ENCODE measurements around the gene TRIM50. TPM values are rescaled to one million over a fixed set of nuclear protein-coding genes. Genes with fewer than 3 reads are reported as not detected.
"Not testable (repeated sequence)": the region's sequence is repeated elsewhere in the genome, so short reads cannot be mapped to it uniquely, and the experiment has no call there.

The TRIM50 gene
- polyA plus RNA-seq, 1 donor (not counting 4 experiments of a cell fraction or from before 2014, with no cell fraction given) = not detected

DNA sequence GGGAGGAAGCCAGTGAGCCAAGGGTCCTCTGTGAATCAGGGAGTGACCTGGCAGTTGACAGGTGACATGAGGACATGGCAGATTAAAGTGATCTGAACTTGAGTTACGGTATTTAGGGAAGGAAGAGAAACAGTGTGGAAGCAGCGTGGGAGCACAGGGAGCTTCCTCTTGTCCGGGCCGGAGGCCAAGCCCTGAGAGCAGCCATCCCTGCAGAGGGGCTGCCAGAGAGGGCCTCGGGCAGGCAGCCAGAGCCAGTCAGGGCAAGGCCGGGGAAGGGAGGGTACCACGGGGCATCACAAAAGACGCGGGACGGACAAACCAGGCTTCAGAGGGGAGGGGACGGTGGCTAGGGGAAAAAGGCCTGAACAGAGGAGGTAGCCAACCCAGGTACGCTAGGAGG, 28.1 kb downstream of the TRIM50 start:
- H3K79me2 ChIP-seq (ENCODE audit: control insufficient read depth, insufficient read depth, low read length); H3K27ac ChIP-seq (ENCODE audit: control insufficient read depth, insufficient read depth, low read length); DNase-seq (ENCODE audit: low read depth, low spot score); H2AFZ ChIP-seq (ENCODE audit: control insufficient read depth, low read length); H3K4me3 ChIP-seq (ENCODE audit: control insufficient read depth in 2 of 3, extremely low read depth in 1 of 3, insufficient read depth in 2 of 3, low read depth in 1 of 3, low read length in 3 of 3); H4K20me1 ChIP-seq (ENCODE audit: control insufficient read depth, extremely low read depth, insufficient read depth, low read length); H3K4me2 ChIP-seq (ENCODE audit: control insufficient read depth, extremely low read depth, insufficient read depth, low read depth, low read length); H3K9me1 ChIP-seq (ENCODE audit: control insufficient read depth, extremely low read depth, insufficient read depth, low read length); H3K36me3 ChIP-seq (ENCODE audit: control insufficient read depth in 2 of 2, extremely low read depth in 1 of 2, insufficient read depth in 2 of 2, low read length in 2 of 2); H3K4me1 ChIP-seq (ENCODE audit: control insufficient read depth, extremely low read depth, insufficient read depth, low read length); H3K9me3 ChIP-seq (ENCODE audit: control insufficient read depth, low read depth, low read length); H3K9ac ChIP-seq (ENCODE audit: control insufficient read depth, extremely low read depth, insufficient read depth, low read length); dilution Hi-C loops (cut with MboI; ENCODE audit: extremely low pct_ligation_motif_present, low sequenced_read_pairs); H3K27me3 ChIP-seq (ENCODE audit: control insufficient read depth, extremely low read depth, insufficient read depth, low read length); FAIRE-seq: not testable (repeated sequence)

DNA sequence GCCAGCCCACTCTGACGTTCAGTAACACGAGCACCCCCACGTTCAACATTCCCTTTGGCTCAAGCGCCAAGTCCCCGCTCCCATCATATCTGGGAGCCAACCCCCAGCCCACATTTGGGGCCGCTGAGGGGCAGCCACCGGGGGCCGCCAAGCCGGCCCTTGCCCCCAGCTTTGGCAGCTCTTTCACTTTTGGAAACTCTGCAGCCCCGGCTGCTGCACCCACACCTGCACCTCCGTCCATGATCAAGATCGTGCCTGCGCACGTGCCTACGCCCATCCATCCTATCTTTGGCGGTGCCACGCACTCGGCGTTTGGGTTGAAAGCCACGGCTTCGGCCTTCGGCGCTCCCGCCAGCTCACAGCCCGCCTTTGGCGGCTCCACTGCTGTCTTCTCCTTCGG, 30.2 kb downstream of the TRIM50 start:
- H3K4me1 ChIP-seq (ENCODE audit: control insufficient read depth, extremely low read depth, insufficient read depth, low read length); H3K9me1 ChIP-seq (ENCODE audit: control insufficient read depth, extremely low read depth, insufficient read depth, low read length); H2AFZ ChIP-seq (ENCODE audit: control insufficient read depth, low read length); H3K79me2 ChIP-seq (ENCODE audit: control insufficient read depth, insufficient read depth, low read length); H3K4me2 ChIP-seq (ENCODE audit: control insufficient read depth, extremely low read depth, insufficient read depth, low read depth, low read length); dilution Hi-C loops (cut with MboI; ENCODE audit: extremely low pct_ligation_motif_present, low sequenced_read_pairs); H3K27me3 ChIP-seq (ENCODE audit: control insufficient read depth, extremely low read depth, insufficient read depth, low read length); FAIRE-seq; DNase-seq (ENCODE audit: low read depth, low spot score); H3K4me3 ChIP-seq (ENCODE audit: control insufficient read depth in 2 of 3, extremely low read depth in 1 of 3, insufficient read depth in 2 of 3, low read depth in 1 of 3, low read length in 3 of 3); H3K36me3 ChIP-seq (ENCODE audit: control insufficient read depth in 2 of 2, extremely low read depth in 1 of 2, insufficient read depth in 2 of 2, low read length in 2 of 2); H3K9me3 ChIP-seq (ENCODE audit: control insufficient read depth, low read depth, low read length); H3K27ac ChIP-seq (ENCODE audit: control insufficient read depth, insufficient read depth, low read length); H3K9ac ChIP-seq (ENCODE audit: control insufficient read depth, extremely low read depth, insufficient read depth, low read length); H4K20me1 ChIP-seq (ENCODE audit: control insufficient read depth, extremely low read depth, insufficient read depth, low read length): not testable (repeated sequence)

DNA sequence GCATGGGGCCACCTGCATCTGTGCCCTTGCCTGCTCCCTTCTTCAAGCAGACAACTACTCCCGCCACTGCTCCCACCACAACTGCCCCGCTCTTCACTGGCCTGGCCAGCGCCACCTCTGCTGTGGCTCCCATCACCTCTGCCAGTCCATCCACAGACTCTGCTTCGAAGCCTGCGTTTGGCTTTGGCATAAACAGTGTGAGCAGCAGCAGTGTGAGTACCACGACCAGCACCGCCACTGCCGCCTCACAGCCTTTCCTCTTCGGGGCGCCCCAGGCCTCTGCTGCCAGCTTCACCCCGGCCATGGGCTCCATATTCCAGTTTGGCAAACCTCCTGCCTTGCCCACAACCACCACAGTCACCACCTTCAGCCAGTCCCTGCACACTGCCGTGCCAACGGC, 30.6 kb downstream of the TRIM50 start:
- H3K27ac ChIP-seq (ENCODE audit: control insufficient read depth, insufficient read depth, low read length); H3K9me1 ChIP-seq (ENCODE audit: control insufficient read depth, extremely low read depth, insufficient read depth, low read length); H3K36me3 ChIP-seq (ENCODE audit: control insufficient read depth in 2 of 2, extremely low read depth in 1 of 2, insufficient read depth in 2 of 2, low read length in 2 of 2); H3K9me3 ChIP-seq (ENCODE audit: control insufficient read depth, low read depth, low read length); H3K9ac ChIP-seq (ENCODE audit: control insufficient read depth, extremely low read depth, insufficient read depth, low read length); H3K4me3 ChIP-seq (ENCODE audit: control insufficient read depth in 2 of 3, extremely low read depth in 1 of 3, insufficient read depth in 2 of 3, low read depth in 1 of 3, low read length in 3 of 3); H3K4me2 ChIP-seq (ENCODE audit: control insufficient read depth, extremely low read depth, insufficient read depth, low read depth, low read length); dilution Hi-C loops (cut with MboI; ENCODE audit: extremely low pct_ligation_motif_present, low sequenced_read_pairs); FAIRE-seq; H2AFZ ChIP-seq (ENCODE audit: control insufficient read depth, low read length); H3K4me1 ChIP-seq (ENCODE audit: control insufficient read depth, extremely low read depth, insufficient read depth, low read length); H3K79me2 ChIP-seq (ENCODE audit: control insufficient read depth, insufficient read depth, low read length); DNase-seq (ENCODE audit: low read depth, low spot score); H3K27me3 ChIP-seq (ENCODE audit: control insufficient read depth, extremely low read depth, insufficient read depth, low read length); H4K20me1 ChIP-seq (ENCODE audit: control insufficient read depth, extremely low read depth, insufficient read depth, low read length): not testable (repeated sequence)

DNA sequence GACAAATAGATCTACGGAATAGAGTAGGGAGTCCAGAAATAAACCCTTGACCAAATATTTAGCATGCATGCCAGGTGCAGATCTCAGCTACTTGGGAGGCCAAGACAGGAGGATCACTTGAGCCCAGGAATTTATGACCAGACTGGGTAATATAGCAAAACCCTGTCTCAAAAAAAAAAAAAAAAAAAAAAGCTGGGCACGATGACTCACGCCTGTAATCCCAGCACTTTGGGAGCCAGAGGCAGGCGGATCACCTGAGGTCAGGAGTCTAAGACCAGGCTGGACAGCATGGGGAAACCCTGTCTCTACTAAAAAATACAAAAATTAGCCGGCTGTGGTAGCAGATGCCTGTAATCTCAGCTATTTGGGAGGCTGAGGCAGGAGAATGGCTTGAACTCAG, 50.7 kb downstream of the TRIM50 start:
- H3K4me2 ChIP-seq (ENCODE audit: control insufficient read depth, extremely low read depth, insufficient read depth, low read depth, low read length); H3K79me2 ChIP-seq (ENCODE audit: control insufficient read depth, insufficient read depth, low read length); H3K9me1 ChIP-seq (ENCODE audit: control insufficient read depth, extremely low read depth, insufficient read depth, low read length); DNase-seq (ENCODE audit: low read depth, low spot score); H3K4me3 ChIP-seq (ENCODE audit: control insufficient read depth in 2 of 3, extremely low read depth in 1 of 3, insufficient read depth in 2 of 3, low read depth in 1 of 3, low read length in 3 of 3); H3K9me3 ChIP-seq (ENCODE audit: control insufficient read depth, low read depth, low read length); dilution Hi-C loops (cut with MboI; ENCODE audit: extremely low pct_ligation_motif_present, low sequenced_read_pairs); H3K4me1 ChIP-seq (ENCODE audit: control insufficient read depth, extremely low read depth, insufficient read depth, low read length); H3K36me3 ChIP-seq (ENCODE audit: control insufficient read depth in 2 of 2, extremely low read depth in 1 of 2, insufficient read depth in 2 of 2, low read length in 2 of 2); FAIRE-seq; H4K20me1 ChIP-seq (ENCODE audit: control insufficient read depth, extremely low read depth, insufficient read depth, low read length); H3K27ac ChIP-seq (ENCODE audit: control insufficient read depth, insufficient read depth, low read length); H3K9ac ChIP-seq (ENCODE audit: control insufficient read depth, extremely low read depth, insufficient read depth, low read length); H2AFZ ChIP-seq (ENCODE audit: control insufficient read depth, low read length); H3K27me3 ChIP-seq (ENCODE audit: control insufficient read depth, extremely low read depth, insufficient read depth, low read length): not testable (repeated sequence)

DNA sequence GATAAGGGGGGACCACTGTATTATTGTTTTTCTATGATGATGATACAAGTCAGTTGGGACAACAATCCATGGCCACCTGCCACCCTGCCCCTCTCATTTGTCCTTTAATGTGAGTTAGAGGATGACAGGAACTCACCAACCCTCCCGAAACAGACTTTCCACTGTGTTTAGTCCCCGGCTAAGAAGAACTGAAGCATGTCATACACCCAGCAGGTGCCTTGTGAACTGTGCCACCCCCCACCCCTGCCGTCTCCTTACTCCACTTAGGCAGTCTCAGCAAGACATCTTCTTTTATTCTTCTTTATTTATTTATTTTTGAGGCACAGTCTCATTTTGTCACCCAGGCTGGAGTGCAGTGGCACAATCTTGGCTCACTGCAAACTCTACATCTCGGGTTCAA, 60.1 kb downstream of the TRIM50 start:
- H3K4me1 ChIP-seq (ENCODE audit: control insufficient read depth, extremely low read depth, insufficient read depth, low read length); H2AFZ ChIP-seq (ENCODE audit: control insufficient read depth, low read length); H3K79me2 ChIP-seq (ENCODE audit: control insufficient read depth, insufficient read depth, low read length); H3K9me3 ChIP-seq (ENCODE audit: control insufficient read depth, low read depth, low read length); H3K9ac ChIP-seq (ENCODE audit: control insufficient read depth, extremely low read depth, insufficient read depth, low read length); dilution Hi-C loops (cut with MboI; ENCODE audit: extremely low pct_ligation_motif_present, low sequenced_read_pairs); H3K4me3 ChIP-seq (ENCODE audit: control insufficient read depth in 2 of 3, extremely low read depth in 1 of 3, insufficient read depth in 2 of 3, low read depth in 1 of 3, low read length in 3 of 3); FAIRE-seq; H3K36me3 ChIP-seq (ENCODE audit: control insufficient read depth in 2 of 2, extremely low read depth in 1 of 2, insufficient read depth in 2 of 2, low read length in 2 of 2); H3K4me2 ChIP-seq (ENCODE audit: control insufficient read depth, extremely low read depth, insufficient read depth, low read depth, low read length); H4K20me1 ChIP-seq (ENCODE audit: control insufficient read depth, extremely low read depth, insufficient read depth, low read length); DNase-seq (ENCODE audit: low read depth, low spot score); H3K27me3 ChIP-seq (ENCODE audit: control insufficient read depth, extremely low read depth, insufficient read depth, low read length); H3K9me1 ChIP-seq (ENCODE audit: control insufficient read depth, extremely low read depth, insufficient read depth, low read length); H3K27ac ChIP-seq (ENCODE audit: control insufficient read depth, insufficient read depth, low read length): not testable (repeated sequence)

Measured in keratinocyte (primary cell).